Gastroesophageal sphincter (tissue), 4 donors: ENCODE results near the gene NBL1. TPM values are rescaled to one million over a fixed set of nuclear protein-coding genes. Genes with fewer than 3 reads are reported as not detected.

ENCODE experiments used
- ATAC-seq: fragments of 150-250 bp; one replicate; pipeline ENCODE4 v1.9.1; 2016; ENCODE audit warnings: mild to moderate bottlenecking, moderate library complexity
- H3K27ac ChIP-seq, 4 donors: fragments of 200-600 bp; sonication (generic) in 3 of 4; 1 replicate in 3 of 4; 2 replicates in 1 of 4; pipeline ENCODE4 v1.5.1; 2016 to 2019
- H3K27me3 ChIP-seq: fragments of 200-600 bp; sonication (generic); one replicate; pipeline ENCODE4 v1.5.1; 2019
- H3K36me3 ChIP-seq, 2 donors: fragments of 200-600 bp; sonication (generic); one replicate each; pipeline ENCODE4 v1.5.1; 2019; ENCODE audit warnings: control low read depth in 1 of 2
- H3K4me1 ChIP-seq, 3 donors: fragments of 200-600 bp; sonication (generic); 1 replicate in 2 of 3; 2 replicates in 1 of 3; pipeline ENCODE4 v1.5.1; 2016 to 2019; ENCODE audit warnings: control low read depth in 2 of 3
- H3K4me3 ChIP-seq, 2 donors: fragments of 200-600 bp; sonication (generic); one replicate each; pipeline ENCODE4 v1.5.1; 2019; ENCODE audit warnings: mild to moderate bottlenecking in 1 of 2, moderate library complexity in 1 of 2
- H3K9me3 ChIP-seq, 3 donors: fragments of 200-600 bp; sonication (generic); one replicate each; pipeline ENCODE4 v1.5.1; 2017 to 2019; ENCODE audit warnings: control low read depth in 2 of 3
- CTCF ChIP-seq, 4 experiments: fragments of 200-600 bp in 2 of 4; fragments of 450-650 bp in 2 of 4; sonication (generic) in 1 of 4; IDR thresholded peaks; one replicate each; pipeline ENCODE4 v1.5.1; 2017 to 2019; ENCODE audit warnings: antibody characterized with exemption in 4 of 4, mild to moderate bottlenecking in 2 of 4, moderate library complexity in 2 of 4
- EP300 ChIP-seq: sonication (generic); formaldehyde crosslinking; IDR thresholded peaks from one replicate; pipeline ENCODE4 v1.6.1; 2017; ENCODE audit warnings: antibody characterized with exemption, mild to moderate bottlenecking
- POLR2A ChIP-seq, 2 donors: fragments of 450-650 bp; IDR thresholded peaks; one replicate each; pipeline ENCODE4 v1.6.1; 2017; ENCODE audit warnings: antibody characterized with exemption in 2 of 2, mild to moderate bottlenecking in 2 of 2, moderate library complexity in 1 of 2
- POLR2AphosphoS5 ChIP-seq: sonication (generic); formaldehyde crosslinking; IDR thresholded peaks from one replicate; pipeline ENCODE4 v1.6.1; 2017; ENCODE audit warnings: antibody characterized with exemption
- WGBS, 2 donors: methylation state at CpG; one replicate each; pipeline ENCODE4 v1.1.5; 2018; ENCODE audit warnings: low coverage in 1 of 2; 5-methylcytosine and 5-hydroxymethylcytosine counted together
- total RNA-seq, 4 donors: library from RNA; depleted of rRNA; stranded (reverse); fragments of >200 nt; gene quantifications; one replicate each; pipeline ENCODE4 v1.1.0, GENCODE V29; 2016

Gene NBL1
- total RNA-seq, 4 donors from 2014 or later = 203 to 343 (median 301) TPM

GRCh38 chr1:19654886-19655717, 11.0 kb downstream of the NBL1 start:
- Histone ChIP-seq H3K9me3 (no peaks in the 10 kb centered on the region), H3K36me3 (peaks cover 0 to 57% of the 10 kb centered on the region in 2 donors), H3K27me3 (no peaks in the 10 kb centered on the region), H3K4me3 (no peak overlapping the region), H3K27ac (peak overlapping the region in 3 of 4 donors; percentile 56 to 99 (median 93)), H3K4me1 (peaks cover 0 to 81% (median 39%) of the 10 kb centered on the region in 3 donors)
- WGBS, 2 donors = 13 to 67% methylated on average over 2 to 3 of the region's 15 CpGs
- no peak for TF ChIP-seq POLR2A (IDR thresholded peaks at IDR 0.05)
- TF ChIP-seq CTCF (IDR thresholded peaks at IDR 0.05) = no peak
- TF ChIP-seq EP300 = no peak
- no peak for TF ChIP-seq POLR2AphosphoS5
- no peak for ATAC-seq

GRCh38 chr1:19655718-19656080, 11.6 kb downstream of the NBL1 start:
- 80 to 81% methylated on average over 5 to 8 of the region's 8 CpGs for WGBS, 2 donors
- Histone ChIP-seq H3K4me3 (no peak overlapping the region), H3K27me3 (no peaks in the 10 kb centered on the region), H3K36me3 (peaks cover 0 to 57% of the 10 kb centered on the region in 2 donors), H3K9me3 (no peaks in the 10 kb centered on the region), H3K4me1 (peaks cover 0 to 78% (median 33%) of the 10 kb centered on the region in 3 donors), H3K27ac (peak overlapping the region in 3 of 4 donors; percentile 74 to 99 (median 93))
- ATAC-seq = no peak
- no peak for TF ChIP-seq POLR2AphosphoS5
- no peak for TF ChIP-seq EP300
- no peak for TF ChIP-seq CTCF (IDR thresholded peaks at IDR 0.05)
- TF ChIP-seq POLR2A (IDR thresholded peaks at IDR 0.05) = no peak

GRCh38 chr1:19656134-19656779, 12.1 kb downstream of the NBL1 start:
- peak overlapping the region in 3 of 4 donors; percentile 74 to 99 (median 93) for H3K27ac ChIP-seq
- peaks cover 0 to 57% of the 10 kb centered on the region in 2 donors for H3K36me3 ChIP-seq
- ATAC-seq = no peak
- H3K27me3 ChIP-seq = no peaks in the 10 kb centered on the region
- 100% methylated on average over 1 of the region's 9 CpGs; no CpG with 5 or more reads in 1 of the 2 donors for WGBS, 2 donors
- TF ChIP-seq CTCF (IDR thresholded peaks at IDR 0.05) = no peak
- no peak for TF ChIP-seq EP300
- no peak for TF ChIP-seq POLR2AphosphoS5
- no peak for TF ChIP-seq POLR2A (IDR thresholded peaks at IDR 0.05)
- H3K4me1 ChIP-seq = peaks cover 0 to 73% (median 28%) of the 10 kb centered on the region in 3 donors
- no peak overlapping the region for H3K4me3 ChIP-seq
- H3K9me3 ChIP-seq = no peaks in the 10 kb centered on the region

GRCh38 chr1:19656780-19657466, 12.8 kb downstream of the NBL1 start:
- Histone ChIP-seq H3K4me3 (no peak overlapping the region), H3K4me1 (peaks cover 0 to 68% (median 21%) of the 10 kb centered on the region in 3 donors), H3K9me3 (no peaks in the 10 kb centered on the region), H3K36me3 (peaks cover 0 to 50% of the 10 kb centered on the region in 2 donors), H3K27me3 (peaks cover under 1% of the 10 kb centered on the region), H3K27ac (peak overlapping the region in 3 of 4 donors; percentile 74 to 99 (median 93))
- no CpG with 5 or more reads among the region's 15 CpGs for WGBS, 2 donors
- ATAC-seq = no peak
- TF ChIP-seq EP300 = no peak
- TF ChIP-seq POLR2A (IDR thresholded peaks at IDR 0.05) = no peak
- no peak for TF ChIP-seq POLR2AphosphoS5
- TF ChIP-seq CTCF (IDR thresholded peaks at IDR 0.05) = no peak
